NT2/D1 (cell line): Measurements from ENCODE around the gene TSPAN10.

Source experiments
- SUZ12 ChIP-seq: IDR thresholded peaks from 2 replicates; pipeline ENCODE4 v1.6.1; 2011; ENCODE audit not compliant: insufficient read length, insufficient read depth; ENCODE audit errors: extremely low read depth
- YY1 ChIP-seq: IDR thresholded peaks from 2 replicates; pipeline ENCODE4 v1.6.1; 2011; ENCODE audit not compliant: insufficient read length, insufficient read depth

- TF ChIP-seq YY1 (no peak), SUZ12 (no peak)
Measured at GRCh38 chr17:81636505-81637288, at the start of gene TSPAN10, which contains the start of gene NPLOC4.
